HG02840 (cell line): ENCODE measurements around the gene CDH16.
"Not testable (repeated sequence)": the region's sequence is repeated elsewhere in the genome, so short reads cannot be mapped to it uniquely, and the experiment has no call there.

Experiments used
- ATAC-seq: cut with Tn5 transposase; IDR thresholded peaks from one replicate; pipeline ENCODE4 v1.9.1; 2021; ENCODE audit warnings: mild to moderate bottlenecking, moderate library complexity, moderate number of reproducible peaks; ENCODE audit not compliant: unreplicated experiment, low FRiP score

CDH16 gene

DNA sequence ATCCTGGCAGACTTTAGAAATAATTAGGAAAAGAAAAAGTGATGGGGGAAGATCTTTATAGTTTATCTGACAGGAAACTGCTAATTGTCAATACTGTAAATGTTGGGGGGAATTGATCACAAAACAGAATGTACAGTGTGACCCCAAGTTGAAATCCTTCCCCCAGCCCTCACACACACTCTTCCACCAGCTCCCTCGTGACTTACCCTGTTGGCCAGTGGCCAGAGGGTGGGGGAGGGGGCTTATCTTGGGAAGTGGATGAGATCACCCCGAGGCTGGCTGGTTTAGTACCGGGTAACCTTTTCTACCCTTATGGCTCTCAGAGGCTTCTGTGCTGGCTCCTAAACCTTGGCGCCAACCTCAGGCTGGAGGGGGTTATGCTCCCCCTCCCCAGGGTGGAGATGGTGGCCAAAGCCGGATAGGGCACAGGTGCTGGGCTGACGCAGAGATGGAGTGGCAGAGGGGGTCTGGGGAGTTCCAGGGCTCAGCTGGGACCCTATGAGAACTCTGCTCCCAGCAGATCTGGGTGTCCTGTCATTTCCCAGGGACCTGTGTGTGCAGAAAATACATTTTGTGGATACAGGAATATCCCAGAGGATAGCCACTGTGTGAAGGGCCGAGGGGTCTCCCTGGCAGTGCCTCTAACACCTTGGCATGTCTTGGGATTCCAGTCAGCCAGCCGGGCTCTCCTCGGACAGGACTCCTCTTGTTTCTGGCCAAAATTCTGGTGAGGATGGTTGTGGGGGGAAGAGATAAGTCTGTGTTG, 18.6 kb downstream of the CDH16 start:
- ATAC-seq: no peak

DNA sequence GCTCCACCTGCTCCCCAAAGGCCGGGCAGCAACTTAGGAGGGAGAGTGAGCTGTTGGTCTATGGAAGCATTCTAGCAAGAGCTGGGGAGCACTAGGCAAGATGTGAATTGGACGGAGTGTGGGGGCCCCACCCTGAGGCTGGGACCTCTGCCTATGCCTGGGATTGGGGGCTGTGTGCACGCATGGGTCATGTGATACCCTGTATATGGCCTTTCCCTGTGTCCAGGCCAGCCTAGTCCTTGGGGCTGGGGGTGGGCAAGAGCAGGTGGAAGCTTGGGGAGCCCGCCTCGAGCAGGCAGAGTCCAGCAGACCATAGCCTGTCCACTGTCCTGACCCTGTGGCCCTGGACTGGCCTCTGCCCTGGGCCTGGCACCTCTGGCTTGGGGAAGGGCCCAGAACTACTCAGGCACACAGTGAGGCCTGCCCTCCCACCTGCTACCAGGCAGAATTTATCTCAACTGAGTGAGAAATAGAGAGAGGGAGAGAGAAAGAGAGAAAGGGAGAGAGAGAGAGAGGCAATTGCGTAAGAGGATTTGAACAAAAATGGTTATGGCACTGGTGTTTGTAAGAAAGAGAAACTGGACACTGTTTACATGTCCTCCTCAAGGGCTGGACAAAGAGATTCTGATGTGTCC, 19.3 kb downstream of the CDH16 start:
- no peak for ATAC-seq

DNA sequence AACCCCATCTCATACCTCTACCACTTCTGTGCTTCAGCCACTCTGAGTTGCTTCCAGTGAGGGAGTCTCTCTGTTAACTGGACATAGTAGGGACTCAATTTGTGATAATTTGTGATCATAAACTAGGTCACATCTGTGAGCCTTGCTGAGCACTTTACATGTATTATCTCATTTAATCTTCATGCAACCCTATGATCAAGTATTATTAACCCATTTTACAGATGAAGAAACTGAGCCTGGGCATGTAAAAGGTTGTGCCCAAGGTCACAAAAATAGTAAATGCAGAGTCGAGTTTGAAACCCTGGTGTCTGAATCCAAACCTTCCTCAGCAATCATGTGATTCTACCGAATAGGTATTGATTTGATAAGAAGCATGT, 19.8 kb downstream of the CDH16 start:
- no peak for ATAC-seq

GRCh38 chr16:66898207-66898606, 20.5 kb downstream of the CDH16 start:
- no peak for ATAC-seq

DNA sequence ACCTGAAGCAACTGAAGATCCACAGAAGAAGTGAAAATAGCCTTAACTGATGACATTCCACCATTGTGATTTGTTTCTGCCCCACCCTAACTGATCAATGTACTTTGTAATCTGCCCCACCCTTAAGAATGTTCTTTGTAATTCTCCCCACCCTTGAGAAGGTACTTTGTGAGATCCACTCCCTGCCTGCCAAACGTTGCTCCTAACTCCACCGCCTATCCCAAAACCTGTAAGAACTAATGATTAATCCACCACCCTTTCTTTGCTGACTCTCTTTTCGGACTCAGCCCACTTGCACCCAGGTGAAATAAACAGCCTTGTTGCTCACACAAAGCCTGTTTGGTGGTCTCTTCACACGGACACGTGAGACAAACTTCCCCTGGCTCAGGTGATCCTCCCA, 22.0 kb downstream of the CDH16 start:
- not testable (repeated sequence) for ATAC-seq

- no peak for ATAC-seq
Measured at GRCh38 chr16:66895999-66896398, 22.7 kb downstream of the CDH16 start.

- no peak for ATAC-seq
Measured at GRCh38 chr16:66895689-66895979, 23.1 kb downstream of the CDH16 start.

DNA sequence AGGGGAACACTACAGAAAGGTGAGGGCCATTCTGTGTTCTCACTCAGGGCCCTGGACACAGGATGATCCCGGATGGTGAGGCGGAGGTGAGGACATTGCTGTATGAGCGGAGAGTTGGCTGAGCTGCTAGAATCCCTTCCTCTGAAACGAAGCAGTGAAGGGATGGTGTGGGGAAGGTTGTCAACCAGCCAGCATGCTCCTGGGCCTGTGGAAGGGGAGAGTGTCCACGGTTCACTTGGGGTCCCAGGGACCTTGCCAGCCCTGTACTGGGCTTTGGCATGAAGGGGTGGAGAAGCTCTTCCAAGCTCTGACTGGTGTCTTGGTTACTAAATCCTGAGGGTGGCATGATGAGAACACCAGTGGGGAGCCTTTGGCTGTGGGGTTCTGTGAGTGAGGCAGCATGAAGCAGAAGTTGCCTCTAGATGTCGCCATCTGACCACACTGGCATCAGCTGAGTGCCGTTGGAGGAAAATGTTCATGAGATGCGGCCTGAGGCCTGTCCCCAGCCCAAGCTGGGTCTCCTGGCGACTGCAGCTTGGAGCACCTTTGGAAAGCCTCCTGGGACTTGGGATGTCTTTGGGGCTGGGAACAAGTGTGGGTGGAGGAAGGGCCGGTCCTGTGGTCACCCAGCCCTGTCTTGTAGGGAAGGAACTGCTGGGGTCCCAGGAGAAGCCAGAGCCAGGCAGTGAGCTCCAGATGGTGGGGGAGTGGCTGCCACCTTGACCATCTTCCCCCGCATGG, 23.6 kb downstream of the CDH16 start:
- ATAC-seq: no peak

DNA sequence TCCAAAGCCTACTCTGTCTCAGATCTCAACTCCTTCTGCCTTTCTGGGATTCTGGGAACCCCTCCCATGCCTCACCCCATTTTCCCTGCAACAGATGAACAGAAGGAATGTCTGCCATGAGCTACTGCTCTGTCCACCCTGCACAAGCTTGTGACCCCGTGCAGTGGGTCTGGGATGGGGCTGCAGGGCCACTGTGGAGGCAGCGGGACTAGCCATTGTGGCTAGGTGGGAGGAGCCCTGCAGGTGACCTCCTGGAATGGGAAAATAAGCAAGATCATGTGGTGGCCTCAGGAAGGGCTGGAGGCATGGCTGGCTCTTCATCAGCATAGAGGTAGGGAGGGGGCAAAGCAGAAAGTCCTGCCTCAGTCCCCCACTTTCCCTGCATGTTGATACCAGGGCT, 24.6 kb downstream of the CDH16 start:
- ATAC-seq: no peak

DNA sequence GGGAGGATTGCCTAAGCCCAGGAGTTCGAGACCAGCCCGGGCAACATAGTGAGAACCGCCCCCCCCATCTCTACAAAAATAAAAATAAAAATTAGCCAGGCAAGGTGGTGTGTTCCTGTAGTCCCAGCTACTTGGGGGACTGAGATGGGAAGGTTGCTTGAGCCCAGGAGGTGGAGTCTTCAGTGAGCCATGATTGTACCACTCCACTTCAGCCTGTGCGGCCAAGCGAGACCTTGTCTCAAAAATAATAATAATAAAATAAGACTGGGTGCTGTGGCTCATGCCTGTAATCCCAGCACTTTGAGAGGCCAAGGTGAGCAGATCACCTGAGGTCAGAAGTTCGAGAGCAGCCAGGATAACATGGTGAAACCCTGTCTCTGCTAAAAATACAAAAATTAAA, 26.9 kb downstream of the CDH16 start:
- no peak for ATAC-seq

- ATAC-seq: no peak
Measured at GRCh38 chr16:66891360-66891759, 27.3 kb downstream of the CDH16 start.

DNA sequence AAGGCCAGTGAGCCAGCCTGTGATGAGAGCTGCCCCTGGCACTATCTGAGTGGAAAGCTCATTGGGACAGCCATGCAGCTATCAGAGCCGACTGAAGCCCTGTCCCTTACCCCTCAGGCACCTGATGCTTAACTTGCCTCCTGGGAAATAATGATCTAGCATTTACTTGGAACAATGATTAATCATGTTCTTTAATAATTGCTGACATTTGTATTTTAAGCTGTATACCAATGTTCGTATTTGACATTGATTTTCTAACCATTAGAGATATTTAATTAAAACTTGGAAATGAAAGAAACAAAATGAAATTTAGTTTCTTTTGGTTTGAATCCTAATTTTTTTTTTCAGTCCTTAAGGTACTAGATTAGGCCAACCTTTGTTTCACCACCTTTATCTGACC, 27.9 kb downstream of the CDH16 start:
- ATAC-seq: no peak

- ATAC-seq: no peak
Measured at GRCh38 chr16:66889622-66890021, 29.1 kb downstream of the CDH16 start.

GRCh38 chr16:66888647-66889615, 29.8 kb downstream of the CDH16 start:
- no peak for ATAC-seq

- ATAC-seq: no peak
Measured at GRCh38 chr16:66886914-66887313, 31.8 kb downstream of the CDH16 start.

- no peak for ATAC-seq
Measured at GRCh38 chr16:66886321-66886720, 32.4 kb downstream of the CDH16 start.

DNA sequence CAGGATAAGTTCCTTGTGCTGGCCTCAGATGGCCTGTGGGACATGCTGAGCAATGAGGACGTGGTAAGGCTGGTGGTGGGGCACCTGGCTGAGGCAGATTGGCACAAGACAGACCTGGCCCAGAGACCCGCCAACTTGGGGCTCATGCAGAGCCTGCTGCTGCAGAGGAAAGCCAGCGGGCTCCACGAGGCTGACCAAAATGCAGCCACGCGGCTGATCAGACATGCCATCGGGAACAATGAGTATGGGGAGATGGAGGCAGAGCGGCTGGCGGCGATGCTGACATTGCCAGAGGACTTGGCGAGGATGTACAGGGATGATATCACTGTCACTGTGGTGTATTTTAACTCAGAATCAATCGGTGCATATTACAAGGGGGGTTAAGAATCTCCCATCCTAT, 33.2 kb downstream of the CDH16 start:
- no peak for ATAC-seq

- no peak for ATAC-seq
Measured at GRCh38 chr16:66882702-66883101, 36.0 kb downstream of the CDH16 start.

- no peak for ATAC-seq
Measured at GRCh38 chr16:66881964-66882508, 36.6 kb downstream of the CDH16 start.

DNA sequence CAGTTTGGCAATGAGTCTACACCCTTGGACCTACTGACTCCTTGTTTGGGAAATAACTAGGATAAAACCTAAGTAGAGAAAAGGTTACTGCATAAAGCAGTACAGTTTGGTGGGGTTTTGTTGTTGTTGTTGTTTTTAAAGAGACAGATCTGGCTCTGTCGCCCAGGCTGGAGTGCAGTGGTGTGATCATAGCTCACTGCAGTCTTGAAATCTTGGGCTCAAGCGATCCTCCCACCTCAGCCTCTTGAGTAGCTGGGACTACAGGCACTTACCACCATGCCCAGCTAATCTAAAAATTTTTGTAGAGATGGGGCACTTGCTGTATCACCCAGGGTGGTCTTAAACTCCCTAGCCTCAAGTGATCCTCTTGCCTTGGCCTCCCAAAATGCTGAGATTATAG, 37.1 kb downstream of the CDH16 start:
- ATAC-seq: no peak
